Kidney (tissue), 14 donors: ENCODE measurements around the gene CC2D1B. TPM values are rescaled to one million over a fixed set of nuclear protein-coding genes. Genes with fewer than 3 reads are reported as not detected.

Source experiments
- DNase-seq, 5 donors: peaks; one replicate each; pipeline ENCODE4 v3.0.0-alpha.2; 2013 to 2020
- FAIRE-seq: peaks from 2 replicates; lab custom pipeline; 2012; peaks lifted over from hg19 to GRCh38; lab: Jason Lieb, UNC
- H3K27ac ChIP-seq, 2 donors: one replicate each; pipeline ENCODE4 v1.7.0; 2013; ENCODE audit warnings: low read depth in 2 of 2, low read length in 2 of 2, inconsistent platforms in 1 of 2
- H3K27me3 ChIP-seq: one replicate; pipeline ENCODE4 v1.7.1; 2013; ENCODE audit warnings: low read length, inconsistent platforms; ENCODE audit not compliant: control insufficient read depth, insufficient read depth
- H3K36me3 ChIP-seq, 3 donors: one replicate each; pipeline versions ENCODE4 v1.7.0 to v1.7.1; 2013; ENCODE audit warnings: low read length in 3 of 3, control low read depth in 1 of 3, inconsistent platforms in 1 of 3; ENCODE audit not compliant: insufficient read depth in 3 of 3, control insufficient read depth in 2 of 3
- H3K4me1 ChIP-seq, 3 donors: one replicate each; pipeline versions ENCODE4 v1.7.0 to v1.7.1; 2013; ENCODE audit warnings: low read length in 3 of 3, inconsistent platforms in 1 of 3, low read depth in 1 of 3; ENCODE audit not compliant: control insufficient read depth in 2 of 3, insufficient read depth in 2 of 3
- H3K4me3 ChIP-seq, 3 donors: one replicate each; pipeline versions ENCODE4 v1.7.0 to v1.8.1; 2013; ENCODE audit warnings: low read length in 3 of 3, control low read depth in 1 of 3, inconsistent platforms in 1 of 3
- H3K9ac ChIP-seq, 3 donors: one replicate each; pipeline versions ENCODE4 v1.7.0 to v1.7.1; 2013; ENCODE audit warnings: low read length in 3 of 3, control low read depth in 1 of 3, inconsistent platforms in 1 of 3
- H3K9me3 ChIP-seq, 3 donors: one replicate each; pipeline versions ENCODE4 v1.7.0 to v1.7.1; 2013; ENCODE audit warnings: low read length in 3 of 3, control low read depth in 1 of 3, inconsistent platforms in 1 of 3; ENCODE audit not compliant: control insufficient read depth in 2 of 3, insufficient read depth in 1 of 3
- intact Hi-C: fragments of 100-400 bp; cut with DNase I; formaldehyde crosslinking; loops from one replicate; pipeline ENCODE4 v1.11.1; 2022
- polyA plus RNA-seq: library from polyadenylated mRNA; stranded (reverse); fragments of 350-450 nt; fragmentation: Illumina TruSeq; extraction: RNeasy Lipid Tissue Mini Kit (QIAGEN cat#74804); gene quantifications from one replicate; pipeline ENCODE4 v1.2.3, GENCODE V29; 2014; ENCODE audit warnings: low read depth, low replicate concordance; ENCODE audit not compliant: insufficient read depth
- total RNA-seq: library from RNA; stranded (reverse); fragmentation: NEBNext Ultra II Directional; extraction: Animal tissue kit (Norgen Biotek cat#: 25700); gene quantifications from one replicate; pipeline ENCODE4 v1.2.1, GENCODE V29; 2021
- TF ChIP-seq, protein P1 (sequence below): IDR thresholded peaks from 3 replicates; pipeline ENCODE4 v1.5.1; 2012; ENCODE audit warnings: mild to moderate bottlenecking, moderate library complexity, borderline replicate concordance; ENCODE audit not compliant: insufficient read depth; ENCODE audit errors: extremely low read depth
- donor health status: control.
- donor health status: control.
- donor health status: control.
- donor health status: control.
- donor health status: control.
- donor health status: DM: yes; HTN: yes; CAD: no.
- donor health status: Normal renal cell carcinoma (clear cell type).

Gene CC2D1B
- total and polyA plus RNA-seq, 2 donors from 2014 or later = 26.9 to 42.5 TPM

DNA sequence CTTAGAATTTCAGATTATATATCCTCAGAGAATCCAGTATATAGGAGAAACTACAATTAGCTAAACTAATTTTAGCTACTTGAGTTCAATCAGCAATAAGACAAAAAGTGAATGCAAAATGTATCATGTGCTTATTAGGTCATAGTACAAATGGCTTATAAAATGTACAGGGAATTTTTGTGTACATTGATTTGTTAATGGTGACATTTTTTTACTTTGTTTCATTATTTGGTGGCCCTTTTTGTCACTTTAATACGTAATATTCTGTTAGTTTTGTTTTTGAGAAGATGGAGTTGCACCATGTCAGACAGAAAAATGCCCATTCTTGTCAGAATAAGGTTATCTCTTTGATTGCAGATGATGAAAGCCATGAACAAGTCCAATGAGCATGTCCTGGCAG lies 33.6 kb downstream of the CC2D1B start:
- H3K36me3 ChIP-seq = peaks cover 2 to 7% (median 4%) of the 10 kb centered on the region in 3 donors
- no peaks in the 10 kb centered on the region for H3K27me3 ChIP-seq
- no peaks in the 10 kb centered on the region for H3K9me3 ChIP-seq
- H3K4me3 ChIP-seq = no peak overlapping the region
- H3K9ac ChIP-seq = no peak overlapping the region
- no peak for DNase-seq
- FAIRE-seq = no peak
- TF ChIP-seq, protein P1, sequence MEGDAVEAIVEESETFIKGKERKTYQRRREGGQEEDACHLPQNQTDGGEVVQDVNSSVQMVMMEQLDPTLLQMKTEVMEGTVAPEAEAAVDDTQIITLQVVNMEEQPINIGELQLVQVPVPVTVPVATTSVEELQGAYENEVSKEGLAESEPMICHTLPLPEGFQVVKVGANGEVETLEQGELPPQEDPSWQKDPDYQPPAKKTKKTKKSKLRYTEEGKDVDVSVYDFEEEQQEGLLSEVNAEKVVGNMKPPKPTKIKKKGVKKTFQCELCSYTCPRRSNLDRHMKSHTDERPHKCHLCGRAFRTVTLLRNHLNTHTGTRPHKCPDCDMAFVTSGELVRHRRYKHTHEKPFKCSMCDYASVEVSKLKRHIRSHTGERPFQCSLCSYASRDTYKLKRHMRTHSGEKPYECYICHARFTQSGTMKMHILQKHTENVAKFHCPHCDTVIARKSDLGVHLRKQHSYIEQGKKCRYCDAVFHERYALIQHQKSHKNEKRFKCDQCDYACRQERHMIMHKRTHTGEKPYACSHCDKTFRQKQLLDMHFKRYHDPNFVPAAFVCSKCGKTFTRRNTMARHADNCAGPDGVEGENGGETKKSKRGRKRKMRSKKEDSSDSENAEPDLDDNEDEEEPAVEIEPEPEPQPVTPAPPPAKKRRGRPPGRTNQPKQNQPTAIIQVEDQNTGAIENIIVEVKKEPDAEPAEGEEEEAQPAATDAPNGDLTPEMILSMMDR = no peak
- no peaks in the 10 kb centered on the region for H3K4me1 ChIP-seq
- intact Hi-C loops = no loop called here
- H3K27ac ChIP-seq = no peak overlapping the region

DNA sequence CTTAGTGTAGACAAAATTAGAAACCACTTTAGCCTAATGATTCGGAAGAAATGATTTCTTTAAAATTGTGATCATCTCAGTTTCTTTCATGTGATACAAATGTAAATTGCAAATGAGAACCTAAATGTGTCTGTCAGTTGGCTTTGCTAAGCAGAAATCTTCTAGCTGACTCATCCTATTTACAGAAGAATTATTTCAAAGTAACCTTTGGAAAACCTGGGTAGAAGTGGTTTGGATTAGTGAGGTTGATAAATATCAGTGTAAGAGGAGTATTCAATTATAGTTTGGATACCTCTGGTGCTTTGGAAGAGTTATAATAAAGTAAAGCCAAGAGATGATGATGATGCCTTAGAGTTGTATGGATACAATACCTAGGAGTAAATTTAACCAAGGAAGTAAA lies 37.4 kb downstream of the CC2D1B start:
- Histone ChIP-seq H3K4me1 (no peaks in the 10 kb centered on the region), H3K36me3 (no peaks in the 10 kb centered on the region), H3K4me3 (no peak overlapping the region), H3K27ac (no peak overlapping the region), H3K9me3 (no peaks in the 10 kb centered on the region), H3K27me3 (no peaks in the 10 kb centered on the region), H3K9ac (no peak overlapping the region)
- no peak for DNase-seq
- no peak for FAIRE-seq
- TF ChIP-seq, protein P1 = no peak
- intact Hi-C loops = no loop called here

GRCh38 chr1:52325786-52326185 lies 40.2 kb downstream of the CC2D1B start:
- Histone ChIP-seq H3K9ac (no peak overlapping the region), H3K9me3 (no peaks in the 10 kb centered on the region), H3K36me3 (no peaks in the 10 kb centered on the region), H3K4me1 (no peaks in the 10 kb centered on the region), H3K4me3 (no peak overlapping the region), H3K27me3 (no peaks in the 10 kb centered on the region), H3K27ac (no peak overlapping the region)
- intact Hi-C loops = no loop called here
- no peak for DNase-seq
- TF ChIP-seq, protein P1 = no peak
- FAIRE-seq = no peak

DNA sequence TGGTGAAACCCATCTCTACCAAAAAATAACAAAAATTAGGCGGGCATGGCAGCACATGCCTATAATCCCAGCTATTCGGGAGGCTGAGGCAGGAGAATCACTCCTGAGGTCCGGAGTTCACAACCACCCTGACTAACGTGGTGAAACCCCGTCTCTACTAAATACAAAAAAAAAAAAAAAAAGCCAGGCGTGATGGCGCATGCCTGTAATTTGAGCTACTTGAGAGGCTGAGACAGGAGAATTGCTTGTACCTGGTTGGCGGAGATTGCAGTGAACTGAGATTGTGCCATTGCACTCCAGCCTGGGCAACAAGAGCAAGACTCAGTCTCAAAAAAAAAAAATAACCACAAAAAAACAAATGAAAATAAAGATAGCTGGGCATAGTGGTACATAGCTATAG lies 42.3 kb downstream of the CC2D1B start:
- DNase-seq = peak in 1 of 5 donors; percentile 1
- FAIRE-seq = no peak
- Histone ChIP-seq H3K27ac (no peak overlapping the region), H3K4me1 (no peaks in the 10 kb centered on the region), H3K9ac (no peak overlapping the region), H3K4me3 (no peak overlapping the region), H3K27me3 (no peaks in the 10 kb centered on the region), H3K9me3 (no peaks in the 10 kb centered on the region), H3K36me3 (no peaks in the 10 kb centered on the region)
- TF ChIP-seq, protein P1 = no peak
- intact Hi-C loops = no loop called here
